Activated CD8-positive, alpha-beta memory T cell treated with anti-CD3 and anti-CD28 coated beads, Interleukin-2, amount 50 U/mL, for 1 hour (primary cell): ENCODE results near the gene MREG.
"Not testable (repeated sequence)": the region's sequence is repeated elsewhere in the genome, so short reads cannot be mapped to it uniquely, and the experiment has no call there.

Experiments
- DNase-seq: peaks from one replicate; pipeline ENCODE4 v3.0.0-alpha.2; 2020; ENCODE audit errors: extremely low read depth

Gene MREG

DNA sequence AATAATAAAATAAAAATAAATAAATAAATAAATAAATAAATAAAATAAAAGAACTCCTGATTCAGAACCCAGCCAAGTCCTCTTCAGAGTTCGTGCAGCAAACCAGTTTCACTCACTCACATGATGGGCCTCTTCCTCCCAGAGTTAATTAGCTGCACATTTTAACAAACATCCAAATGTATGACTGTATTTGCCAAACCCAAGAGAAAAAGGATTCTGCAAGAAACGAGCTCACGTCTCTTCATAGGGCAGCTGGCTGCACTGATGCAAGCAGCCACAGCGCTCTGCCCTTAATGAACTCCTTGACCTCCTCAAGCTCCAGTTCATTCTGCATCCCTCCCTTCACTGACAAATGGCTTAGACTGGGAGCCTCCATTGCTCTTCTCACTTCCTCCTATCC lies 55.1 kb downstream of the MREG start:
- no peak for DNase-seq

GRCh38 chr2:215957354-215958122 lies 55.8 kb downstream of the MREG start:
- DNase-seq: not testable (repeated sequence)

DNA sequence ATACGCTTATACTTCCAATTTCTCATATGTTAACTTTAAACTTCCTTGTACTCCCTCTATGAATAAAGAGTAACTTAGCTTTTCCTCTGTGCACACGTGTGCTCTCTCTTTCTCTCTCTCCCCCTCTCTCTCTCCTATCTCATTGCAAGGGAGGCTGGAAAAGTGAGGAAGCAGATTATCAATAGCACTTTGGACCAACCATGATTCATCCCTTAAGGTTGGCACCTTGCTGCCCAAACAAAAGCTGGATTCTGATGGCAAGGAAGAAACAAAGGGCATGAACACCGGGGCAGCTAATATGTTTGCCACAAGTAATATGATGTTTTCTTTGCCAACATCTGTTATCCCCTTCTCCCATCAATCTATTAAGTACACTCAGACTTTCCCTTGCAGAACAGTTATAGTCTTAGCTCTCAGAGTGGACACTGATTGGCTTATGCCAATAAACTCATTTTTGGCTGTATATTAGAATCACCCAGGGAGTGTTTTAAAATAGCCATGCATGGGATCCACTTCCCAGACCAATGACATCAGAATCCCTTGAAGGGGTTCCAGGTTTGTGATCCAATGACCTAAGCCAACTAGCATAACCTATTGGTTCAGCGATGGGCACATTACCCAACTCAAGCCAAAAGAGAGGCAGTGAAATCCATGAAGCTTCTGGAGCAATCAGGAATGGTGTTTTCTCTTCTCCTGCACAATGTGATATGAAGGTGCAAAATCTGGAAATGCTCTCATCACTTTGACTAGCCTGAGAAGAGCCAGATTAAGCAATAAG lies 60.3 kb downstream of the MREG start:
- no peak for DNase-seq

DNA sequence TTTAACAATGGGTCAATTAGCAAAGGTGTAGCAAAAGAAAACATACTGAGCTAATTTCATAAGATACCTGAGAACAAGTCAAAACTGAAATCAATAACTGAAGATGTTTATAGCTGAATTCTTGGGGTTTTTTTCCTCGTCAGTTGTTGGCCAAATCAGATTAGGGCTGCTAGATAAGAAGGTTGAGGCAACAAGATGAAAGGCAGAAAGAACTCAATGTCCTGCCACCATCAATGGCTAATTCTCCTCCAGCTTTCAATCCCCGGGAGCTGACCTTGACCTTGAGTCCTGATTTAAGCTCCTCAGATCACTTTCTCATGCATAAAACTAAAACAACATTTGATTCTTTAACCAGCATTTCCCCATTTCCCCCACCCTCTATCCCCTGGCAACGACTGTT lies 61.8 kb downstream of the MREG start:
- no peak for DNase-seq

- no peak for DNase-seq
These were observed 63.4 kb downstream of the MREG start for GRCh38 chr2:215949991-215950404.

GRCh38 chr2:215948051-215948450 lies 65.3 kb downstream of the MREG start:
- no peak for DNase-seq

DNA sequence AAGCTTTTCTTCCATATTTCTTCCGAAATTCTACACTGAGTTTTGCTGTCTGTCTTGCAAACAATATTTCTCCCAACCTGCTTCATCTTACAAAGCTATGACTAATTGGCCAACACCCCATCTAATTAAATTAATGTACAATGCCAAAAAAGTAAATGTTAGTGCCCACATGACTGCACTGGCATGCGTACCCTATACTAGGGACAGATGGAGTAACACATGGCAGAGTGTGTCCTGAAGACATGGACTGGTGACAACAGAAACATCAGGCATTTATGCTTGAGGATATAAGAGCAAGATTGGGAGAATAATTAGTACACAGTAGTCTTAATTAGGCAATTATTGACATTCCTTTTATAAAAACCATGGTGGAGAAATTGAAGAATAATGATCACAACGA lies 66.8 kb downstream of the MREG start:
- no peak for DNase-seq

DNA sequence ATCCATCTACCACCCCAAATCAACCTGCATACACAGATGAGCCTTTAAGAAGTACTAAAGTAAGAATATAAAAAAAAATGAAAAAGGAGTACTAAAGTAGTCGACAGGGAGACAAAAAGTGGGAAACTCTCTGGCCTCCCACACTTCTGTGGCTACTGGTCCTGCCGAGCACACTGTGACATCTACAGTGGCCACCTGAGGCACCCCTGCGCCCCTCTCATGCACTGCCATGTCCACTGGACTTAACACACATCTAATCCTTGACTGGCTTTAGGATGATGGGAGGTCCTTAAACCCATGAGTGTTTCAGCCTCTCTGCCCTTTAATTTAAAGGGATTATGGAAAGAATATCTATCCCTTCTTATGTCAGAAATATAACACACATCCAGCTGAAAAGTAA lies 71.2 kb downstream of the MREG start:
- DNase-seq: no peak

DNA sequence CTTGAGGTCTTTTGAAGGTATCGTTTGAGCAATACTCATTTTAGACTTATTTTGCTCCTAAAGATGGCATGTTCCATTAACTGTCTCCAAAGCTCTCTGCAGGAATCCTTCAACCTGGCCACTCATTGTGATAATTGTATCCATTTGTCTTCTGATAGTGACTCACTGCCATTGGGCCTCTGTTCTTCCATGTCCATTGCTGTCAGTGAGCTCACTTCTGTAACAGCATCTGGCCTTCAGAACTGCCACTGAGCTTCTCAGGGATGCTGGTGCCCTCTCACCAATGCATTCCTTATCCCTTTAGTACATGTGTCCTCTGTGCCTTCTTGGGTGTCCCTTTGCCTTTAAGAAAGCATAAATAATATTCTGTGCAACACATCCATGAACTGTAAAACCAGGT lies 71.6 kb downstream of the MREG start:
- DNase-seq: no peak

DNA sequence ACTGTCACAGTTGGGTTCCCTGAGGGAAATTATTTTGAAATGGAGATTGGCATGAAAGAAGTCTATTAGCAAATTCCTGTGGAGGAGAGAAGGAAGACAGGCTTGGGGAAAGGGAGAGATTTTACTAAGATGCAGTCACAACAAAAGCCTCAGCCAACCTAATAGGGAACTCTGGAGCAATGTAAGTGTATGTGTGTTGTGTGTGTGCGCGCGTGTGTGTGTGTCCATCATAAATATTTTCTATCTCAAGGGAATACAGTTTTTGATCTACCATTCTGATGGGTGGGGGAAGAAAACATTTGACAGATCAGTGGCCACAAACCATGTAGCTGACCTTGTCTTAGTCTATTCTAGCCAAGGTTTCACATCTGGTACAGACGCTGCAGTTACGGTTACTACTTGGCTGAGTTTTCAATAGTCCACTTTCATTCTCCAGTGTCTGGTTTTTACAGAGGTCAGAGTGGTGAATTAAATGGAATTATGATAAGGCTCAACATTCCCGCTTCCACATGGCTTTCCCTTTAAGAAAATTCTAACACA lies 72.6 kb downstream of the MREG start:
- no peak for DNase-seq

DNA sequence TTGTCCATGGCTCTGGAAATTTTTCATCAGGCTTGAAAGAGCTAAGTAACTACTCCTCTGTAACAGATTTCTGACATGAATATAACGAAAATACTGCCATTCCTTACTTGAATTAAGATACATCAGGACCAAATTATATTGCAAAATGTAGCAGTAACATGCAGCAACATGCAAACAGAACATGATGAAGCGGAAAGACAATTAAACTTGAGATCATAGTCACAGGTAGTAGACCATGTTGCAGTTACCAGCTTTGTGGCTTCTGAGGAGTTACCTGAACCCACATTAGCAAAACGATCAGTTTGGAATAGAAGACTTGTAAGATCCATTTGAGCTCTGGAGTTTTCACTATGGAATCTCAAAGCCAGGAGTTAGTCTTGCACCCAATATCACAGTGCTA lies 76.2 kb downstream of the MREG start:
- no peak for DNase-seq

DNA sequence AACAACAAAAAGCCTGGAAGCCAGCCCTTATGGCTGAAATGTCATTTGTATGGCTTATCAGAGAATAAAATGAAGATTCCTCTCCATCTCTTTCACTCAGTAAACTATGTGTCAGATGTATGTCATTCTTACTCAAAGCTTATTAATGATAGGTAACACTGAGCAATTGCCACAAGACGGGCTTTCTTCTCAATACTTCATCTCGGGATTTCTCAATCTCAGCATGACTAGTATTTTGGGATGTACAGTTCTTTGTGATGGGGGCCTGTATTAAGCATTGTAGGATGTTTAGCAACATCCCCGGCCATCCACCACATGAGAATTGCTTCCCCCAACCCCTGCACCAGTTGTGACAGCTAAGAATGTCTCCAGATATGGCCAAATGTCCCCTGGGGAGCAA lies 80.2 kb downstream of the MREG start:
- no peak for DNase-seq

- no peak for DNase-seq
These were observed 82.0 kb downstream of the MREG start for GRCh38 chr2:215931256-215931903.

GRCh38 chr2:215930505-215931253 lies 82.7 kb downstream of the MREG start:
- DNase-seq: no peak

- DNase-seq: no peak
These were observed 83.6 kb downstream of the MREG start for GRCh38 chr2:215929602-215930335.

DNA sequence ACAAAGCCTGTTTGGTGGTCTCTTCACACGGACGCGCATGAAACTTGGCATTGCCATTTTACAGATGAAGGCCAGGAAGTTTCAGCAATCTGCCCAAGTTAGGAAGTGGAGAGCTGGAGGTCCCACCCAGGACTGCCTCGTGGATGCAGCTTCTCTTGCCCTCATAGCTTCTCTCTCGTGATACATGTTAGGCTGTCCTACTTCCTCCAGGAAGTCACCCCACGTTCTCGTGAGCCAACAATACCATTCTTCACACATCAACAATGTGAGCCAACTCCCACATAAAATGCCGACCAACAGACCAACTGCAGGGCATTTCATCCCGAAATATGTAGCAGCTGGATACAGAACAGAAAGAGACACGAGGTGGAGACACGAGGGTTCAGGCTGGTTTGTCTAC lies 85.3 kb downstream of the MREG start:
- DNase-seq: no peak

GRCh38 chr2:215926992-215927391 lies 86.4 kb downstream of the MREG start:
- not testable (repeated sequence) for DNase-seq

DNA sequence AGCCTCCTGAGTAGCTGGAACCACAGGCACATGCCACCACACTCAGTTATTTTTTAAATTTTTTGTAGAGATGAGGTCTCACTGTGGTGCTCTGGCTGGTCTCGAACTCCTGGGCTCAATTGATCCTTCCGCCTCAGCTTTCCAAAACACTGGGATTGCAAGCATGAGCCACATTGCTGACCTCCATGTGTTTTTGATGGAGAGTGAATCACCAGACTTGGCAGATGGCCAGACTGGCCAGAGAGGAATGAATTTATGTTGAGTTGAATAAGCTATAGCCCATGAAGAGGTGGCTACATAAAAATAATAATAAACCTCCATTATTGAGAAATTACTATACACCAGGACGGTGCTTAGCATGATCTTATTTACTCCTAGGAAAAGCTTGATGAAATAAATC lies 91.5 kb downstream of the MREG start:
- DNase-seq: no peak

DNA sequence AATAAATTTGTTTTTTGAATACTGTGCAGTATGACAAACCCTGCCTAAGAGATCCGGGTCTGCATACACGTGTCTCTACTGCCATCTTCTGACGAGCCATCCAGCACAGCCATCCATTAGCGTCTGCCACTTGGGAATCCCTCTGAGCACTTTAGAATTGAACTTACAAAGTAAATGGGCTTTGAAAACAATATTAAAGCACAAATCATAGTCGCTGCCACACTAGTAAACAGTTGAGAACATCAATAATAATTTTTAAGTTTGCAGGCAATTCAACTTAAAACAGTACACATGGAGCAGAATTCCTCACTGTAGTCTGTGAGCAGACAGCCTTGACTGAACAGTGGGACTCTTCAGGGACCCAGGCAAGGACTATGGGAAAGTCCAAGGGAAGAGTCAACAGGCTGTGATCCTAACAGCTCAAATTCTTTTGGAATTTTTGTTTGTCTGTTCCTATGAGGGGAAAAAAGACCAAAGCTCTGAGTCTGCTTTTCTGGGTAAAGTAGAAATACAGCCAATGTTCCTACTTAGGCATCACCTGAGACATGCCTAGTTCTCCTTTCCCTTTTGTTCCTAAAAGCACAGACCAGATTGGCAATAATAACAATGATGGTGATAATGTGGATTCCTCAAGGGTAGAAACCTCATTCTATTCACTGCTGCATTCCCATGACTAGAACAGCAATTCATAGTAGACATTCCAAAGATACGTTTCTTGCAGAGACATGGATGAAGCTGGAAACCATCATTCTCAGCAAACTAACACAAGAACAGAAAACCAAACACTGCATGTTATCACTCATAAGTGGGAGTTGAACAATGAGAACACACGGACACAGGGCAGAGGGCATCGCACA lies 92.9 kb downstream of the MREG start:
- DNase-seq: no peak

- DNase-seq: no peak
These were observed 93.6 kb downstream of the MREG start for GRCh38 chr2:215919624-215920243.
